CD4-positive, alpha-beta T cell (primary cell): ENCODE results near the gene FHOD3. TPM values are rescaled to one million over a fixed set of nuclear protein-coding genes. Genes with fewer than 3 reads are reported as not detected.

Experiments
- ATAC-seq: fragments of 200-7000 bp; cut with Tn5 transposase; one replicate; pipeline ENCODE4 v1.10.0; 2022; ENCODE audit warnings: mild to moderate bottlenecking; ENCODE audit not compliant: poor library complexity
- CTCF ChIA-PET: fragments of 350-600 bp; sonication (Branson Sonifier 250); formaldehyde crosslinking; loops from one replicate; lab custom pipeline; 2021; ENCODE audit warnings: antibody characterized with exemption, inconsistent platforms; lab: Charles Lee
- POLR2A ChIA-PET: fragments of 350-600 bp; sonication (Branson Sonifier 250); formaldehyde crosslinking; loops from one replicate; lab custom pipeline; 2021; ENCODE audit warnings: antibody characterized with exemption, inconsistent platforms; lab: Charles Lee
- DNase-seq, 14 experiments: peaks; one replicate each; pipeline ENCODE4 v3.0.0-alpha.2; 2013 to 2020; ENCODE audit warnings: mixed read lengths in 2 of 14
- H3K27ac ChIP-seq, 2 donors: one replicate each; pipeline versions ENCODE4 v1.5.1 to v1.7.0; 2013; ENCODE audit warnings: low read length in 2 of 2, low read depth in 1 of 2, mild to moderate bottlenecking in 1 of 2
- H3K27me3 ChIP-seq, 2 experiments: 1 replicate in 1 of 2; 2 replicates in 1 of 2; pipeline versions ENCODE4 v1.6.1 to v1.7.0; 2013; ENCODE audit warnings: low read length in 2 of 2, control low read depth in 1 of 2, mild to moderate bottlenecking in 1 of 2, moderate library complexity in 1 of 2; ENCODE audit not compliant: insufficient read depth in 2 of 2, control insufficient read depth in 1 of 2
- H3K36me3 ChIP-seq: one replicate; pipeline ENCODE4 v1.6.1; 2013; ENCODE audit warnings: low read length, control low read depth; ENCODE audit not compliant: insufficient read depth
- H3K4me1 ChIP-seq: one replicate; pipeline ENCODE4 v1.6.1; 2013; ENCODE audit warnings: low read length, control low read depth; ENCODE audit not compliant: insufficient read depth
- H3K4me3 ChIP-seq: one replicate; pipeline ENCODE4 v1.5.1; 2013; ENCODE audit warnings: mild to moderate bottlenecking, low read length, moderate library complexity
- H3K9me3 ChIP-seq, 2 experiments: 1 replicate in 1 of 2; 2 replicates in 1 of 2; pipeline versions ENCODE4 v1.6.1 to v1.7.0; 2013; ENCODE audit warnings: low read length in 2 of 2, mild to moderate bottlenecking in 2 of 2, control low read depth in 1 of 2, moderate library complexity in 1 of 2; ENCODE audit not compliant: control insufficient read depth in 1 of 2, insufficient read depth in 1 of 2
- H3K27ac Mint-ChIP-seq: one replicate; pipeline ENCODE4 v1.8.0; 2020; ENCODE audit warnings: mixed read lengths
- H3K27me3 Mint-ChIP-seq: one replicate; pipeline ENCODE4 v1.8.0; 2021; ENCODE audit warnings: mixed read lengths
- H3K36me3 Mint-ChIP-seq: one replicate; pipeline ENCODE4 v1.8.0; 2021; ENCODE audit warnings: low read depth, mixed read lengths
- H3K4me1 Mint-ChIP-seq: one replicate; pipeline ENCODE4 v1.8.0; 2021; ENCODE audit warnings: low read depth, mixed read lengths
- H3K4me3 Mint-ChIP-seq: one replicate; pipeline ENCODE4 v1.8.0; 2020; ENCODE audit warnings: mild to moderate bottlenecking, mixed read lengths
- H3K9me3 Mint-ChIP-seq: one replicate; pipeline ENCODE4 v1.8.0; 2020; ENCODE audit warnings: mixed read lengths
- CTCF ChIP-seq: fragments of 200-600 bp; IDR thresholded peaks from one replicate; pipeline ENCODE4 v1.8.0; 2022; ENCODE audit warnings: antibody characterized with exemption, mild to moderate bottlenecking
- intact Hi-C, 2 experiments: fragments of 100-400 bp; cut with DNase I in 1 of 2; cut with micrococcal nuclease in 1 of 2; formaldehyde crosslinking; loops; one replicate each; pipeline versions ENCODE4 v1.15.1 to v1.9.0; 2023 to 2025; cut with DNase I, micrococcal nuclease
- total RNA-seq, 174 experiments: library from RNA in 2 of 174; stranded (reverse) in 2 of 174; gene quantifications; one replicate each; pipeline ENCODE4 v1.2.3 and lab custom pipeline; 2021 to 2026

FHOD3 gene
- total RNA-seq, 2 experiments from 2014 or later: not detected

- TF ChIP-seq CTCF: no peak
- Mint-ChIP-seq H3K9me3 (no peaks in the 10 kb centered on the region), H3K27me3 (no peaks in the 10 kb centered on the region), H3K36me3 (no peaks in the 10 kb centered on the region), H3K4me3 (no peak overlapping the region), H3K27ac (no peak overlapping the region), H3K4me1 (peaks cover 18% of the 10 kb centered on the region)
- Histone ChIP-seq H3K36me3 (no peaks in the 10 kb centered on the region), H3K27ac (no peak overlapping the region), H3K27me3 (no peaks in the 10 kb centered on the region), H3K4me1 (no peaks in the 10 kb centered on the region), H3K4me3 (no peak overlapping the region), H3K9me3 (peaks cover 0 to 7% of the 10 kb centered on the region in 2 experiments)
- ATAC-seq (no peak), DNase-seq (no peak)
- intact Hi-C loops: no loop called here
- CTCF ChIA-PET: no interaction called here
- POLR2A ChIA-PET: no interaction called here
These were observed 234.1 kb downstream of the FHOD3 start for GRCh38 chr18:36531636-36532035.

- H3K36me3 Mint-ChIP-seq: no peaks in the 10 kb centered on the region
- H3K4me1 Mint-ChIP-seq: peaks cover 18% of the 10 kb centered on the region
- DNase-seq: no peak
- Histone ChIP-seq H3K27ac (no peak overlapping the region), H3K36me3 (no peaks in the 10 kb centered on the region), H3K27me3 (no peaks in the 10 kb centered on the region), H3K9me3 (peaks cover 0 to 7% of the 10 kb centered on the region in 2 experiments), H3K4me1 (no peaks in the 10 kb centered on the region), H3K4me3 (no peak overlapping the region)
- no peak overlapping the region for H3K27ac Mint-ChIP-seq
- ATAC-seq: no peak
- no peak overlapping the region for H3K4me3 Mint-ChIP-seq
- CTCF ChIA-PET: no interaction called here
- no peaks in the 10 kb centered on the region for H3K9me3 Mint-ChIP-seq
- POLR2A ChIA-PET: no interaction called here
- intact Hi-C loops: no loop called here
- no peak for TF ChIP-seq CTCF
- no peaks in the 10 kb centered on the region for H3K27me3 Mint-ChIP-seq
These were observed 234.9 kb downstream of the FHOD3 start for GRCh38 chr18:36532394-36532793.

- H3K36me3 ChIP-seq: no peaks in the 10 kb centered on the region
- H3K4me3 Mint-ChIP-seq: no peak overlapping the region
- no peaks in the 10 kb centered on the region for H3K27me3 Mint-ChIP-seq
- H3K4me1 Mint-ChIP-seq: peaks cover 18% of the 10 kb centered on the region
- ATAC-seq (no peak), DNase-seq (no peak)
- ChIA-PET POLR2A (no interaction called here), CTCF (no interaction called here)
- H3K9me3 ChIP-seq: peaks cover 0 to 7% of the 10 kb centered on the region in 2 experiments
- H3K9me3 Mint-ChIP-seq: no peaks in the 10 kb centered on the region
- H3K36me3 Mint-ChIP-seq: no peaks in the 10 kb centered on the region
- H3K27ac ChIP-seq: no peak overlapping the region
- intact Hi-C loops: no loop called here
- H3K27ac Mint-ChIP-seq: no peak overlapping the region
- H3K4me1 ChIP-seq: no peaks in the 10 kb centered on the region
- no peak overlapping the region for H3K4me3 ChIP-seq
- TF ChIP-seq CTCF: no peak
- H3K27me3 ChIP-seq: no peaks in the 10 kb centered on the region
These were observed 235.3 kb downstream of the FHOD3 start for GRCh38 chr18:36532815-36533214.
